ENCODE results near the gene NT5M. TPM values are rescaled to one million over a fixed set of nuclear protein-coding genes. Genes with fewer than 3 reads are reported as not detected.

Gene NT5M
- total RNA-seq, 1 experiment from 2014 or later = 10.8 TPM

DNA sequence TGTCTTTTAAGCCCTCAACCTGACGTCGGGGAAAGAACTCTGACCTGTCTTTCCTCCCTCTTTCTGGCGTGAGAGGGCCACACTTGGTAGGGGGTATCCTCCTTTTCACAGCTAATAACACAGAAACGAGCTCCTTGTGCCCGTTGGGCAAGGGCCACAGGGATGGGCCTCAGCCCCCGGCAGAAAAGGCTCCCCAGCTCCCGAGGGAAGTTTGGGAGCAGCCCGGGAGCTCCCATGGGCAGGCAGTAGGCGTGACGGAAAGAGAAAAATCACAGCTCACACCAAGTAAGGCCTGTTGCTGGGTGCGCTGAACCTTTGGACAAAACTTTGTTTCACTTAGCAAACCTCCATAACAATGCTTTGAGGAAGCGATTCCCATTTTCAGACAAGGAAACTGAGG, 90.8 kb downstream of the NT5M start (continued):
- TF ChIP-seq, protein P1, sequence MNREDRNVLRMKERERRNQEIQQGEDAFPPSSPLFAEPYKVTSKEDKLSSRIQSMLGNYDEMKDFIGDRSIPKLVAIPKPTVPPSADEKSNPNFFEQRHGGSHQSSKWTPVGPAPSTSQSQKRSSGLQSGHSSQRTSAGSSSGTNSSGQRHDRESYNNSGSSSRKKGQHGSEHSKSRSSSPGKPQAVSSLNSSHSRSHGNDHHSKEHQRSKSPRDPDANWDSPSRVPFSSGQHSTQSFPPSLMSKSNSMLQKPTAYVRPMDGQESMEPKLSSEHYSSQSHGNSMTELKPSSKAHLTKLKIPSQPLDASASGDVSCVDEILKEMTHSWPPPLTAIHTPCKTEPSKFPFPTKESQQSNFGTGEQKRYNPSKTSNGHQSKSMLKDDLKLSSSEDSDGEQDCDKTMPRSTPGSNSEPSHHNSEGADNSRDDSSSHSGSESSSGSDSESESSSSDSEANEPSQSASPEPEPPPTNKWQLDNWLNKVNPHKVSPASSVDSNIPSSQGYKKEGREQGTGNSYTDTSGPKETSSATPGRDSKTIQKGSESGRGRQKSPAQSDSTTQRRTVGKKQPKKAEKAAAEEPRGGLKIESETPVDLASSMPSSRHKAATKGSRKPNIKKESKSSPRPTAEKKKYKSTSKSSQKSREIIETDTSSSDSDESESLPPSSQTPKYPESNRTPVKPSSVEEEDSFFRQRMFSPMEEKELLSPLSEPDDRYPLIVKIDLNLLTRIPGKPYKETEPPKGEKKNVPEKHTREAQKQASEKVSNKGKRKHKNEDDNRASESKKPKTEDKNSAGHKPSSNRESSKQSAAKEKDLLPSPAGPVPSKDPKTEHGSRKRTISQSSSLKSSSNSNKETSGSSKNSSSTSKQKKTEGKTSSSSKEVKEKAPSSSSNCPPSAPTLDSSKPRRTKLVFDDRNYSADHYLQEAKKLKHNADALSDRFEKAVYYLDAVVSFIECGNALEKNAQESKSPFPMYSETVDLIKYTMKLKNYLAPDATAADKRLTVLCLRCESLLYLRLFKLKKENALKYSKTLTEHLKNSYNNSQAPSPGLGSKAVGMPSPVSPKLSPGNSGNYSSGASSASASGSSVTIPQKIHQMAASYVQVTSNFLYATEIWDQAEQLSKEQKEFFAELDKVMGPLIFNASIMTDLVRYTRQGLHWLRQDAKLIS (CRISPR knock-in tag; IDR thresholded peaks at IDR 0.05; ENCODE audit: borderline replicate concordance) = no peak
- TF ChIP-seq, protein P2, sequence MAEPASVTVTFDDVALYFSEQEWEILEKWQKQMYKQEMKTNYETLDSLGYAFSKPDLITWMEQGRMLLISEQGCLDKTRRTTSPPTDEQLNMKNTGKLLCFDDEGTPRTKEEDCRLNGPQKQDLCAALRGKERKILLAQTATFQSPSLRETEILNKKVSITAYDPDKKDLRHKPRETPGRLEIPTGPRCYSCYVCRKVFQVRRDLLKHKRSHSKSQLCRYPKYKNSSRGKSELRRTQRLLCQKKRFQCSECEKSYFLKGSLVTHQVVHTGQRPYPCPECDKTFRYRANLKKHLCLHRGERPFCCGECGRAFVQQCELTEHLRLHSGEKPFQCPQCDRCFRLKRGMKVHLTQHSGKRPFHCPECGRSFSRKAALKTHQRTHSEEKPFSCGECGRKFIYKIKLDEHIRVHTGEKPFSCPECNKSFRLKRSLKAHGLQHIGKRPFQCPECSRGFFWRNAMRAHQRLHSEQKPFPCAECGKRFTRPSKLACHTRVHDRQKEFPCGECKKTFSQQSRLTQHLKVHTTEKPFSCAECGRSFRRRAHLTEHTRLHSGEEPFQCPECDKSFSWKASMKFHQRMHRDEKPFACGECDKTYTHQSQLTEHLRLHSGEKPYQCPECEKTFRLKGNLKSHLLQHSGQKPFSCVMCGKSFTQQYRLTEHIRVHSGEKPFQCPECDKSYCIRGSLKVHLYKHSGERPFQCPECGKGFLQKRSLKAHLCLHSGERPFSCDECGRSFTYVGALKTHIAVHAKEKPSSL (CRISPR knock-in tag; conservative IDR thresholded peaks at IDR 0.05) = no peak
- TF ChIP-seq, protein P3, sequence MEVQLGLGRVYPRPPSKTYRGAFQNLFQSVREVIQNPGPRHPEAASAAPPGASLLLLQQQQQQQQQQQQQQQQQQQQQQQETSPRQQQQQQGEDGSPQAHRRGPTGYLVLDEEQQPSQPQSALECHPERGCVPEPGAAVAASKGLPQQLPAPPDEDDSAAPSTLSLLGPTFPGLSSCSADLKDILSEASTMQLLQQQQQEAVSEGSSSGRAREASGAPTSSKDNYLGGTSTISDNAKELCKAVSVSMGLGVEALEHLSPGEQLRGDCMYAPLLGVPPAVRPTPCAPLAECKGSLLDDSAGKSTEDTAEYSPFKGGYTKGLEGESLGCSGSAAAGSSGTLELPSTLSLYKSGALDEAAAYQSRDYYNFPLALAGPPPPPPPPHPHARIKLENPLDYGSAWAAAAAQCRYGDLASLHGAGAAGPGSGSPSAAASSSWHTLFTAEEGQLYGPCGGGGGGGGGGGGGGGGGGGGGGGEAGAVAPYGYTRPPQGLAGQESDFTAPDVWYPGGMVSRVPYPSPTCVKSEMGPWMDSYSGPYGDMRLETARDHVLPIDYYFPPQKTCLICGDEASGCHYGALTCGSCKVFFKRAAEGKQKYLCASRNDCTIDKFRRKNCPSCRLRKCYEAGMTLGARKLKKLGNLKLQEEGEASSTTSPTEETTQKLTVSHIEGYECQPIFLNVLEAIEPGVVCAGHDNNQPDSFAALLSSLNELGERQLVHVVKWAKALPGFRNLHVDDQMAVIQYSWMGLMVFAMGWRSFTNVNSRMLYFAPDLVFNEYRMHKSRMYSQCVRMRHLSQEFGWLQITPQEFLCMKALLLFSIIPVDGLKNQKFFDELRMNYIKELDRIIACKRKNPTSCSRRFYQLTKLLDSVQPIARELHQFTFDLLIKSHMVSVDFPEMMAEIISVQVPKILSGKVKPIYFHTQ (CRISPR knock-in tag; IDR thresholded peaks at IDR 0.05) = no peak
- TF ChIP-seq OVOL2 (CRISPR knock-in tag; IDR thresholded peaks at IDR 0.05; ENCODE audit: borderline replicate concordance) (no peak), ZNF232 (CRISPR knock-in tag; IDR thresholded peaks at IDR 0.05) (no peak), SOX15 (CRISPR knock-in tag; IDR thresholded peaks at IDR 0.05) (no peak)
- TF ChIP-seq, protein P4, sequence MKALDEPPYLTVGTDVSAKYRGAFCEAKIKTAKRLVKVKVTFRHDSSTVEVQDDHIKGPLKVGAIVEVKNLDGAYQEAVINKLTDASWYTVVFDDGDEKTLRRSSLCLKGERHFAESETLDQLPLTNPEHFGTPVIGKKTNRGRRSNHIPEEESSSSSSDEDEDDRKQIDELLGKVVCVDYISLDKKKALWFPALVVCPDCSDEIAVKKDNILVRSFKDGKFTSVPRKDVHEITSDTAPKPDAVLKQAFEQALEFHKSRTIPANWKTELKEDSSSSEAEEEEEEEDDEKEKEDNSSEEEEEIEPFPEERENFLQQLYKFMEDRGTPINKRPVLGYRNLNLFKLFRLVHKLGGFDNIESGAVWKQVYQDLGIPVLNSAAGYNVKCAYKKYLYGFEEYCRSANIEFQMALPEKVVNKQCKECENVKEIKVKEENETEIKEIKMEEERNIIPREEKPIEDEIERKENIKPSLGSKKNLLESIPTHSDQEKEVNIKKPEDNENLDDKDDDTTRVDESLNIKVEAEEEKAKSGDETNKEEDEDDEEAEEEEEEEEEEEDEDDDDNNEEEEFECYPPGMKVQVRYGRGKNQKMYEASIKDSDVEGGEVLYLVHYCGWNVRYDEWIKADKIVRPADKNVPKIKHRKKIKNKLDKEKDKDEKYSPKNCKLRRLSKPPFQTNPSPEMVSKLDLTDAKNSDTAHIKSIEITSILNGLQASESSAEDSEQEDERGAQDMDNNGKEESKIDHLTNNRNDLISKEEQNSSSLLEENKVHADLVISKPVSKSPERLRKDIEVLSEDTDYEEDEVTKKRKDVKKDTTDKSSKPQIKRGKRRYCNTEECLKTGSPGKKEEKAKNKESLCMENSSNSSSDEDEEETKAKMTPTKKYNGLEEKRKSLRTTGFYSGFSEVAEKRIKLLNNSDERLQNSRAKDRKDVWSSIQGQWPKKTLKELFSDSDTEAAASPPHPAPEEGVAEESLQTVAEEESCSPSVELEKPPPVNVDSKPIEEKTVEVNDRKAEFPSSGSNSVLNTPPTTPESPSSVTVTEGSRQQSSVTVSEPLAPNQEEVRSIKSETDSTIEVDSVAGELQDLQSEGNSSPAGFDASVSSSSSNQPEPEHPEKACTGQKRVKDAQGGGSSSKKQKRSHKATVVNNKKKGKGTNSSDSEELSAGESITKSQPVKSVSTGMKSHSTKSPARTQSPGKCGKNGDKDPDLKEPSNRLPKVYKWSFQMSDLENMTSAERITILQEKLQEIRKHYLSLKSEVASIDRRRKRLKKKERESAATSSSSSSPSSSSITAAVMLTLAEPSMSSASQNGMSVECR (CRISPR knock-in tag; IDR thresholded peaks at IDR 0.05; ENCODE audit: borderline replicate concordance) = no peak
- TF ChIP-seq, protein P5, sequence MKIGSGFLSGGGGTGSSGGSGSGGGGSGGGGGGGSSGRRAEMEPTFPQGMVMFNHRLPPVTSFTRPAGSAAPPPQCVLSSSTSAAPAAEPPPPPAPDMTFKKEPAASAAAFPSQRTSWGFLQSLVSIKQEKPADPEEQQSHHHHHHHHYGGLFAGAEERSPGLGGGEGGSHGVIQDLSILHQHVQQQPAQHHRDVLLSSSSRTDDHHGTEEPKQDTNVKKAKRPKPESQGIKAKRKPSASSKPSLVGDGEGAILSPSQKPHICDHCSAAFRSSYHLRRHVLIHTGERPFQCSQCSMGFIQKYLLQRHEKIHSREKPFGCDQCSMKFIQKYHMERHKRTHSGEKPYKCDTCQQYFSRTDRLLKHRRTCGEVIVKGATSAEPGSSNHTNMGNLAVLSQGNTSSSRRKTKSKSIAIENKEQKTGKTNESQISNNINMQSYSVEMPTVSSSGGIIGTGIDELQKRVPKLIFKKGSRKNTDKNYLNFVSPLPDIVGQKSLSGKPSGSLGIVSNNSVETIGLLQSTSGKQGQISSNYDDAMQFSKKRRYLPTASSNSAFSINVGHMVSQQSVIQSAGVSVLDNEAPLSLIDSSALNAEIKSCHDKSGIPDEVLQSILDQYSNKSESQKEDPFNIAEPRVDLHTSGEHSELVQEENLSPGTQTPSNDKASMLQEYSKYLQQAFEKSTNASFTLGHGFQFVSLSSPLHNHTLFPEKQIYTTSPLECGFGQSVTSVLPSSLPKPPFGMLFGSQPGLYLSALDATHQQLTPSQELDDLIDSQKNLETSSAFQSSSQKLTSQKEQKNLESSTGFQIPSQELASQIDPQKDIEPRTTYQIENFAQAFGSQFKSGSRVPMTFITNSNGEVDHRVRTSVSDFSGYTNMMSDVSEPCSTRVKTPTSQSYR (CRISPR knock-in tag; IDR thresholded peaks at IDR 0.05) = no peak
- TF ChIP-seq, protein P6, sequence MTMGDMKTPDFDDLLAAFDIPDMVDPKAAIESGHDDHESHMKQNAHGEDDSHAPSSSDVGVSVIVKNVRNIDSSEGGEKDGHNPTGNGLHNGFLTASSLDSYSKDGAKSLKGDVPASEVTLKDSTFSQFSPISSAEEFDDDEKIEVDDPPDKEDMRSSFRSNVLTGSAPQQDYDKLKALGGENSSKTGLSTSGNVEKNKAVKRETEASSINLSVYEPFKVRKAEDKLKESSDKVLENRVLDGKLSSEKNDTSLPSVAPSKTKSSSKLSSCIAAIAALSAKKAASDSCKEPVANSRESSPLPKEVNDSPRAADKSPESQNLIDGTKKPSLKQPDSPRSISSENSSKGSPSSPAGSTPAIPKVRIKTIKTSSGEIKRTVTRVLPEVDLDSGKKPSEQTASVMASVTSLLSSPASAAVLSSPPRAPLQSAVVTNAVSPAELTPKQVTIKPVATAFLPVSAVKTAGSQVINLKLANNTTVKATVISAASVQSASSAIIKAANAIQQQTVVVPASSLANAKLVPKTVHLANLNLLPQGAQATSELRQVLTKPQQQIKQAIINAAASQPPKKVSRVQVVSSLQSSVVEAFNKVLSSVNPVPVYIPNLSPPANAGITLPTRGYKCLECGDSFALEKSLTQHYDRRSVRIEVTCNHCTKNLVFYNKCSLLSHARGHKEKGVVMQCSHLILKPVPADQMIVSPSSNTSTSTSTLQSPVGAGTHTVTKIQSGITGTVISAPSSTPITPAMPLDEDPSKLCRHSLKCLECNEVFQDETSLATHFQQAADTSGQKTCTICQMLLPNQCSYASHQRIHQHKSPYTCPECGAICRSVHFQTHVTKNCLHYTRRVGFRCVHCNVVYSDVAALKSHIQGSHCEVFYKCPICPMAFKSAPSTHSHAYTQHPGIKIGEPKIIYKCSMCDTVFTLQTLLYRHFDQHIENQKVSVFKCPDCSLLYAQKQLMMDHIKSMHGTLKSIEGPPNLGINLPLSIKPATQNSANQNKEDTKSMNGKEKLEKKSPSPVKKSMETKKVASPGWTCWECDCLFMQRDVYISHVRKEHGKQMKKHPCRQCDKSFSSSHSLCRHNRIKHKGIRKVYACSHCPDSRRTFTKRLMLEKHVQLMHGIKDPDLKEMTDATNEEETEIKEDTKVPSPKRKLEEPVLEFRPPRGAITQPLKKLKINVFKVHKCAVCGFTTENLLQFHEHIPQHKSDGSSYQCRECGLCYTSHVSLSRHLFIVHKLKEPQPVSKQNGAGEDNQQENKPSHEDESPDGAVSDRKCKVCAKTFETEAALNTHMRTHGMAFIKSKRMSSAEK (CRISPR knock-in tag; IDR thresholded peaks at IDR 0.05; ENCODE audit: borderline replicate concordance) = no peak
